Kidney (tissue), 14 donors: ENCODE measurements around the gene CYB5R3. TPM values are rescaled to one million over a fixed set of nuclear protein-coding genes. Genes with fewer than 3 reads are reported as not detected.

ENCODE experiments used
- DNase-seq, 5 donors: peaks; one replicate each; pipeline ENCODE4 v3.0.0-alpha.2; 2013 to 2020
- FAIRE-seq: peaks from 2 replicates; lab custom pipeline; 2012; peaks lifted over from hg19 to GRCh38; lab: Jason Lieb, UNC
- H3K27ac ChIP-seq, 2 donors: one replicate each; pipeline ENCODE4 v1.7.0; 2013; ENCODE audit warnings: low read depth in 2 of 2, low read length in 2 of 2, inconsistent platforms in 1 of 2
- H3K27me3 ChIP-seq: one replicate; pipeline ENCODE4 v1.7.1; 2013; ENCODE audit warnings: low read length, inconsistent platforms; ENCODE audit not compliant: control insufficient read depth, insufficient read depth
- H3K36me3 ChIP-seq, 3 donors: one replicate each; pipeline versions ENCODE4 v1.7.0 to v1.7.1; 2013; ENCODE audit warnings: low read length in 3 of 3, control low read depth in 1 of 3, inconsistent platforms in 1 of 3; ENCODE audit not compliant: insufficient read depth in 3 of 3, control insufficient read depth in 2 of 3
- H3K4me1 ChIP-seq, 3 donors: one replicate each; pipeline versions ENCODE4 v1.7.0 to v1.7.1; 2013; ENCODE audit warnings: low read length in 3 of 3, inconsistent platforms in 1 of 3, low read depth in 1 of 3; ENCODE audit not compliant: control insufficient read depth in 2 of 3, insufficient read depth in 2 of 3
- H3K4me3 ChIP-seq, 3 donors: one replicate each; pipeline versions ENCODE4 v1.7.0 to v1.8.1; 2013; ENCODE audit warnings: low read length in 3 of 3, control low read depth in 1 of 3, inconsistent platforms in 1 of 3
- H3K9ac ChIP-seq, 3 donors: one replicate each; pipeline versions ENCODE4 v1.7.0 to v1.7.1; 2013; ENCODE audit warnings: low read length in 3 of 3, control low read depth in 1 of 3, inconsistent platforms in 1 of 3
- H3K9me3 ChIP-seq, 3 donors: one replicate each; pipeline versions ENCODE4 v1.7.0 to v1.7.1; 2013; ENCODE audit warnings: low read length in 3 of 3, control low read depth in 1 of 3, inconsistent platforms in 1 of 3; ENCODE audit not compliant: control insufficient read depth in 2 of 3, insufficient read depth in 1 of 3
- intact Hi-C: fragments of 100-400 bp; cut with DNase I; formaldehyde crosslinking; loops from one replicate; pipeline ENCODE4 v1.11.1; 2022
- polyA plus RNA-seq: library from polyadenylated mRNA; stranded (reverse); fragments of 350-450 nt; fragmentation: Illumina TruSeq; extraction: RNeasy Lipid Tissue Mini Kit (QIAGEN cat#74804); gene quantifications from one replicate; pipeline ENCODE4 v1.2.3, GENCODE V29; 2014; ENCODE audit warnings: low read depth, low replicate concordance; ENCODE audit not compliant: insufficient read depth
- total RNA-seq: library from RNA; stranded (reverse); fragmentation: NEBNext Ultra II Directional; extraction: Animal tissue kit (Norgen Biotek cat#: 25700); gene quantifications from one replicate; pipeline ENCODE4 v1.2.1, GENCODE V29; 2021
- TF ChIP-seq, protein P1 (sequence below): IDR thresholded peaks from 3 replicates; pipeline ENCODE4 v1.5.1; 2012; ENCODE audit warnings: mild to moderate bottlenecking, moderate library complexity, borderline replicate concordance; ENCODE audit not compliant: insufficient read depth; ENCODE audit errors: extremely low read depth
- donor health status: control.
- donor health status: control.
- donor health status: control.
- donor health status: control.
- donor health status: control.
- donor health status: DM: yes; HTN: yes; CAD: no.
- donor health status: Normal renal cell carcinoma (clear cell type).

CYB5R3 gene
- total and polyA plus RNA-seq, 2 donors from 2014 or later: 287 to 426 TPM

DNA sequence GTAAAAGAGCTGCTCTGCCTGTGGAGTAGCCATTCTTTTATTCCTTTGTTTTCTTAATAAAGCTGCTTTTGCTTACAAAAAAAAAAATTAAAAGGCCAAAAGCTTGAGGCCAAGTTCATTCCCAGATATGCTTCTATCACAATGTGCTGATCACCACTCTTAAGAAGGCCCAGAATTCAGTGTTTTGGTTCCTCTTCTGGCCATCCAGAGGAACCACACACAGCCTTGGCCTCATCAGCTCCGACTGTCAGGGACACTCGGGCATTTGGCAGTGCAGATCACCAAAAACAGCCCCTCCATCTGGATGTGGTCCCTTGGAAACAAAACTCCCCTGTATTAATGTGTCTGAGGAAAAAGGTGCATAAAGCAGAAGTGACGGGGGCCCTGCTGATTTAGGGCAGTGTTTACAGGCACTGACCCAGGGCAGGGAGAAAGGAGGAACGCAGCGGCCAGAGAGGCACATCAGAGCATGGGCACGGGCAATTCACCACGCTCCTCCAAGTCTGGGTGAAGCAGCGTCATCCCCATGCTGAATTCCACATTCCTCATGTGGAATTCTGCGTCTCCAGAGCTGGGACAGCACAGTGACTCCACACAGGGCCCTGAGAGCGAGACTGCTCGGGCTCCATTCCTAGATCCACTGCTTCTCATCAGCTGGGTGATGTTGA, 52.2 kb downstream of the CYB5R3 start:
- Histone ChIP-seq H3K36me3 (peaks cover 8 to 72% (median 57%) of the 10 kb centered on the region in 3 donors), H3K9ac (no peak overlapping the region), H3K27ac (no peak overlapping the region), H3K9me3 (no peaks in the 10 kb centered on the region), H3K27me3 (no peaks in the 10 kb centered on the region), H3K4me3 (no peak overlapping the region), H3K4me1 (no peaks in the 10 kb centered on the region)
- FAIRE-seq: no peak
- TF ChIP-seq, protein P1, sequence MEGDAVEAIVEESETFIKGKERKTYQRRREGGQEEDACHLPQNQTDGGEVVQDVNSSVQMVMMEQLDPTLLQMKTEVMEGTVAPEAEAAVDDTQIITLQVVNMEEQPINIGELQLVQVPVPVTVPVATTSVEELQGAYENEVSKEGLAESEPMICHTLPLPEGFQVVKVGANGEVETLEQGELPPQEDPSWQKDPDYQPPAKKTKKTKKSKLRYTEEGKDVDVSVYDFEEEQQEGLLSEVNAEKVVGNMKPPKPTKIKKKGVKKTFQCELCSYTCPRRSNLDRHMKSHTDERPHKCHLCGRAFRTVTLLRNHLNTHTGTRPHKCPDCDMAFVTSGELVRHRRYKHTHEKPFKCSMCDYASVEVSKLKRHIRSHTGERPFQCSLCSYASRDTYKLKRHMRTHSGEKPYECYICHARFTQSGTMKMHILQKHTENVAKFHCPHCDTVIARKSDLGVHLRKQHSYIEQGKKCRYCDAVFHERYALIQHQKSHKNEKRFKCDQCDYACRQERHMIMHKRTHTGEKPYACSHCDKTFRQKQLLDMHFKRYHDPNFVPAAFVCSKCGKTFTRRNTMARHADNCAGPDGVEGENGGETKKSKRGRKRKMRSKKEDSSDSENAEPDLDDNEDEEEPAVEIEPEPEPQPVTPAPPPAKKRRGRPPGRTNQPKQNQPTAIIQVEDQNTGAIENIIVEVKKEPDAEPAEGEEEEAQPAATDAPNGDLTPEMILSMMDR: no peak
- intact Hi-C loops: no loop called here
- DNase-seq: no peak

- TF ChIP-seq, protein P1: no peak
- Histone ChIP-seq H3K27ac (no peak overlapping the region), H3K9ac (no peak overlapping the region), H3K36me3 (peaks cover 5 to 74% (median 59%) of the 10 kb centered on the region in 3 donors), H3K9me3 (no peaks in the 10 kb centered on the region), H3K4me1 (no peaks in the 10 kb centered on the region), H3K27me3 (no peaks in the 10 kb centered on the region), H3K4me3 (no peak overlapping the region)
- FAIRE-seq: no peak
- no peak for DNase-seq
- intact Hi-C loops: no loop called here
These were observed 52.9 kb downstream of the CYB5R3 start for GRCh38 chr22:42596336-42596735.

GRCh38 chr22:42595434-42595833, 53.8 kb downstream of the CYB5R3 start:
- FAIRE-seq: no peak
- H3K9me3 ChIP-seq: no peaks in the 10 kb centered on the region
- H3K4me1 ChIP-seq: no peaks in the 10 kb centered on the region
- H3K4me3 ChIP-seq: no peak overlapping the region
- TF ChIP-seq, protein P1: no peak
- no peak overlapping the region for H3K27ac ChIP-seq
- peaks cover 5 to 74% (median 59%) of the 10 kb centered on the region in 3 donors for H3K36me3 ChIP-seq
- H3K27me3 ChIP-seq: no peaks in the 10 kb centered on the region
- DNase-seq: no peak
- no peak overlapping the region for H3K9ac ChIP-seq
- intact Hi-C loops: no loop called here

GRCh38 chr22:42591987-42592386, 57.2 kb downstream of the CYB5R3 start:
- H3K9ac ChIP-seq: no peak overlapping the region
- no peaks in the 10 kb centered on the region for H3K27me3 ChIP-seq
- H3K4me3 ChIP-seq: no peak overlapping the region
- TF ChIP-seq, protein P1: no peak
- FAIRE-seq (no peak), DNase-seq (no peak)
- H3K4me1 ChIP-seq: no peaks in the 10 kb centered on the region
- H3K27ac ChIP-seq: no peak overlapping the region
- H3K9me3 ChIP-seq: no peaks in the 10 kb centered on the region
- peaks cover 9 to 69% (median 57%) of the 10 kb centered on the region in 3 donors for H3K36me3 ChIP-seq
- intact Hi-C loops: no loop called here
